AG04449 (cell line): Measurements from ENCODE around the gene RMI2.
A peak's percentile ranks its signal among the peaks of the same experiment; 100 is the strongest.

ENCODE experiments used
- CTCF ChIA-PET: fragments of 350-600 bp; formaldehyde crosslinking; extraction: SDS; loops from one replicate; lab custom pipeline; 2021; ENCODE audit warnings: antibody characterized with exemption; lab: Yijun Ruan, JAX
- POLR2A ChIA-PET: fragments of 400-600, 350-600 bp; formaldehyde crosslinking; extraction: SDS; loops from one replicate; lab custom pipeline; 2020; ENCODE audit warnings: antibody characterized with exemption, inconsistent platforms; lab: Yijun Ruan, JAX
- DNase-seq: peaks from one replicate; pipeline ENCODE4 v3.0.0-alpha.2; 2010; ENCODE audit warnings: low read depth, low spot score
- H3K4me3 ChIP-seq: 2 replicates; pipeline ENCODE4 v1.5.1; 2011; ENCODE audit warnings: low read depth, mild to moderate bottlenecking, control low read depth, low read length
- TF ChIP-seq, protein P1 (sequence below): IDR thresholded peaks from one replicate; pipeline ENCODE4 v1.5.1; 2011; ENCODE audit warnings: mild to moderate bottlenecking, moderate library complexity, low read length, control low read depth, inconsistent platforms; ENCODE audit not compliant: insufficient read depth; ENCODE audit errors: missing control alignments

The RMI2 gene

GRCh38 chr16:11395008-11395948 is 50.0 kb downstream of the RMI2 start:
- H3K4me3 ChIP-seq: no peak overlapping the region
- CTCF ChIA-PET: interaction anchor here (0.6 to 17.3 kb wide), 42 partner anchors 12 to 667 kb away, joined by 3 to 241 read pairs (median 4); partner anchors contain the start of gene TXNDC11
- POLR2A ChIA-PET: no interaction called here
- TF ChIP-seq, protein P1, sequence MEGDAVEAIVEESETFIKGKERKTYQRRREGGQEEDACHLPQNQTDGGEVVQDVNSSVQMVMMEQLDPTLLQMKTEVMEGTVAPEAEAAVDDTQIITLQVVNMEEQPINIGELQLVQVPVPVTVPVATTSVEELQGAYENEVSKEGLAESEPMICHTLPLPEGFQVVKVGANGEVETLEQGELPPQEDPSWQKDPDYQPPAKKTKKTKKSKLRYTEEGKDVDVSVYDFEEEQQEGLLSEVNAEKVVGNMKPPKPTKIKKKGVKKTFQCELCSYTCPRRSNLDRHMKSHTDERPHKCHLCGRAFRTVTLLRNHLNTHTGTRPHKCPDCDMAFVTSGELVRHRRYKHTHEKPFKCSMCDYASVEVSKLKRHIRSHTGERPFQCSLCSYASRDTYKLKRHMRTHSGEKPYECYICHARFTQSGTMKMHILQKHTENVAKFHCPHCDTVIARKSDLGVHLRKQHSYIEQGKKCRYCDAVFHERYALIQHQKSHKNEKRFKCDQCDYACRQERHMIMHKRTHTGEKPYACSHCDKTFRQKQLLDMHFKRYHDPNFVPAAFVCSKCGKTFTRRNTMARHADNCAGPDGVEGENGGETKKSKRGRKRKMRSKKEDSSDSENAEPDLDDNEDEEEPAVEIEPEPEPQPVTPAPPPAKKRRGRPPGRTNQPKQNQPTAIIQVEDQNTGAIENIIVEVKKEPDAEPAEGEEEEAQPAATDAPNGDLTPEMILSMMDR: no peak
- no peak for DNase-seq

GRCh38 chr16:11395949-11396240 is 50.6 kb downstream of the RMI2 start:
- ChIA-PET POLR2A (no interaction called here), CTCF (interaction anchor here (0.6 to 17.3 kb wide), 47 partner anchors 11 to 672 kb away, joined by 3 to 241 read pairs (median 4); partner anchors contain the start of gene TXNDC11)
- no peak overlapping the region for H3K4me3 ChIP-seq
- TF ChIP-seq, protein P1: no peak
- DNase-seq: no peak

DNA sequence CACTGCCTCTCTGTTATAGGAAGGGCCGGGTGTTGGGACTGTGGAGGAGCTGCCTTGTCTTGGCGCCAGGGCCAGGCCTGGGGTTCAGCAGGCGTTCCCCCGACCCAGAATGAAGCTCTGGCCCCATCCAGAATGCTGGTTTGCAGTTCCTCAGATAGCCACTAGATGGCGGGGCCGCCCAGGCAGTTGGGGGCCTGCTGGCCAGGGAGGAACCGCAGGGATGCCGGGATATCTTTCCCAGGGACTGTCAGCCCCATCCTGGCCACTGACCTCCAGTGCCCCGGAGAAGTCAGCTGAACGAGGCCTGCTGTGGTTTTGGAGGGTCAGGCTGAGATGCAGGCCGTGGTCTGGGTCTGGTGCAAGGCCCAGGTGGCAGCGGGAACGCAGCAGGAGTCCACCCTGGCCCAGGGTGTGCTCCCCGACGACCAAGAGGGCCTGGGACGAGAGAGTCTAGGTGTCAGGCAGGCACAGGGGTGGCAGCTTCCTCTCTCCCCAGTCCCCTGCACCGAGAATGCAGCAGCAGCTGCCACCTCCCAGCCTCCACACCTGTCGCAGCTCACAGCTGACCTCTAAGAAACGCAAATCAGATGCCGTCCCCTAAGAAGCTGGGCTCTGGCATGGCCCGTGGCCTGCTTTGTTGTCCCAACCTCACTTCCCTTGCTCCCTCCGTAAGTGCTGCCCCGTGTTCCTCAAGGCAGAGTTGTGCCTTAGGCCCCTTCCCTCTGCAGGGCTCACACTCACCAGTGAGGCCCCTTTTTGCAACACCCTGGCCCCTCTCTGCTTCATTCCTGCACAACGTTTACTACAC is 51.2 kb downstream of the RMI2 start:
- TF ChIP-seq, protein P1: peak; percentile 98
- H3K4me3 ChIP-seq: no peak overlapping the region
- no peak for DNase-seq
- POLR2A ChIA-PET: no interaction called here
- CTCF ChIA-PET: interaction anchor here (0.6 to 17.3 kb wide), 49 partner anchors 11 to 672 kb away, joined by 3 to 241 read pairs (median 4); partner anchors contain the start of gene TXNDC11

DNA sequence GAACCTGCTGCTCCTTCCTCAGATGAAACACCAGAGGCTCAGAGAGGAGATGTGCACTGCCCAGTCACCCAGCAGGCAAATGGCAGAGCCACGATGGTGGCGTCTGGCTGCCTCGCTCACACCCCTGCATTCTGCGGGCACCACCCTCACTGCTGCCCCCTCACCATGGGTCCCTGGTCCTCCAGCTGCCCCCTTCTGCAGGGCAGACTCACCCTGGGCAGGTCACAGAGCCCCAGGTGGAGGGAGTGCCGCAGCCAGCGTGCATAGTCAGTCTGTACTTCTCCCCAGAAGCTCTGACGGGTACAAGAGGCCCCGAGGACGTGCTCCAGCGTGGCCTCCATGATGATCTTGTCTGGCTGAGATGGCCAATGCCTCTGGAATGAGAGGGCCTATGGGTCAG is 52.9 kb downstream of the RMI2 start:
- POLR2A ChIA-PET: no interaction called here
- DNase-seq: no peak
- CTCF ChIA-PET: interaction anchor here (1.2 to 17.3 kb wide), 6 partner anchors 9 to 438 kb away, joined by 5 to 241 read pairs (median 102); no protein-coding TSS in a partner anchor
- H3K4me3 ChIP-seq: no peak overlapping the region
- TF ChIP-seq, protein P1: no peak

DNA sequence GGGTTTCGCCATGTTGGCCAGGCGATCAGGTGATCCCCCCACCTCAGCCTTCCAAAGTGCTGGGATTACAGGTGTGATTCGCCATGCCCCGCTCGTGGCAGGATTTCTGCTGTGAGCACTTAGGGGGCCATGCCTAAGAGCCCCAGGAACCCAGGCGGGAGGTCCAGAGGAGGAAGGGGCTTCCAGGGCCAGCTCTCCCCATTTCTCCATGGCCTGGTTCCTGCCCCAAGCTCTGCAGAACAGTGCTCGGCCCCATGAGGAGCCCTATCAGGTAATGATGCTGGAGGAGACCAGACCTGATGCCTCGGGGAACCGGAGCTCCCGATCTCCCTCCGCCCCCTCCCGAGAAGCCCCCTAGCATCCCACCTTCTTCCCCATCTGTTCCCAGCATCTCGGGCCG is 53.6 kb downstream of the RMI2 start:
- POLR2A ChIA-PET: no interaction called here
- CTCF ChIA-PET: interaction anchor here (1.1 to 17.3 kb wide), 7 partner anchors 8 to 435 kb away, joined by 3 to 241 read pairs (median 43); partner anchors contain the start of gene SOCS1
- DNase-seq: no peak
- no peak overlapping the region for H3K4me3 ChIP-seq
- TF ChIP-seq, protein P1: no peak
